ENCODE measurements around the gene THRB.

- TF ChIP-seq CTCF (IDR thresholded peaks at IDR 0.05), result no peak
- TF ChIP-seq POLR2A (IDR thresholded peaks at IDR 0.05), result no peak
Measured at GRCh38 chr3:24227635-24228034, 267.0 kb downstream of the THRB start.
